ENCODE results near the gene WDFY4.
A peak's percentile ranks its signal among the peaks of the same experiment; 100 is the strongest.
"Not testable (repeated sequence)": the region's sequence is repeated elsewhere in the genome, so short reads cannot be mapped to it uniquely, and the experiment has no call there.

WDFY4 gene, protein sequence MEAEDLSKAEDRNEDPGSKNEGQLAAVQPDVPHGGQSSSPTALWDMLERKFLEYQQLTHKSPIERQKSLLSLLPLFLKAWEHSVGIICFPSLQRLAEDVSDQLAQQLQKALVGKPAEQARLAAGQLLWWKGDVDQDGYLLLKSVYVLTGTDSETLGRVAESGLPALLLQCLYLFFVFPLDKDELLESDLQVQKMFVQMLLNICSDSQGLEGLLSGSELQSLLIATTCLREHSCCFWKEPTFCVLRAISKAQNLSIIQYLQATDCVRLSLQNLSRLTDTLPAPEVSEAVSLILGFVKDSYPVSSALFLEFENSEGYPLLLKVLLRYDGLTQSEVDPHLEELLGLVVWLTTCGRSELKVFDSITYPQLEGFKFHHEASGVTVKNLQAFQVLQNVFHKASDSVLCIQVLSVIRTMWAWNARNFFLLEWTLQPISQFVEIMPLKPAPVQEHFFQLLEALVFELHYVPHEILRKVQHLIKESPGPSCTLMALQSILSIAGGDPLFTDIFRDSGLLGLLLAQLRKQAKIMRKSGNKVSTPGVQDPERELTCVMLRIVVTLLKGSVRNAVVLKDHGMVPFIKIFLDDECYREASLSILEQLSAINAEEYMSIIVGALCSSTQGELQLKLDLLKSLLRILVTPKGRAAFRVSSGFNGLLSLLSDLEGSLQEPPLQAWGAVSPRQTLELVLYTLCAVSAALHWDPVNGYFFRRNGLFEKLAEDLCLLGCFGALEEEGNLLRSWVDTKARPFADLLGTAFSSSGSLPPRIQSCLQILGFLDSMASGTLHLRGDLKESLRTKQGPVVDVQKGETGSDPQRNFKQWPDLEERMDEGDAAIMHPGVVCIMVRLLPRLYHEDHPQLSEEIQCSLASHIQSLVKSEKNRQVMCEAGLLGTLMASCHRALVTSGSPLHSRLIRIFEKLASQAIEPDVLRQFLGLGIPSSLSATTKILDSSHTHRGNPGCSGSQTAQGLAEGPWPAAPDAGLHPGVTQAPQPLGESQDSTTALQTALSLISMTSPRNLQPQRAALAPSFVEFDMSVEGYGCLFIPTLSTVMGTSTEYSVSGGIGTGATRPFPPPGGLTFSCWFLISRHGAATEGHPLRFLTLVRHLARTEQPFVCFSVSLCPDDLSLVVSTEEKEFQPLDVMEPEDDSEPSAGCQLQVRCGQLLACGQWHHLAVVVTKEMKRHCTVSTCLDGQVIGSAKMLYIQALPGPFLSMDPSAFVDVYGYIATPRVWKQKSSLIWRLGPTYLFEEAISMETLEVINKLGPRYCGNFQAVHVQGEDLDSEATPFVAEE (N-terminal part only)

DNA sequence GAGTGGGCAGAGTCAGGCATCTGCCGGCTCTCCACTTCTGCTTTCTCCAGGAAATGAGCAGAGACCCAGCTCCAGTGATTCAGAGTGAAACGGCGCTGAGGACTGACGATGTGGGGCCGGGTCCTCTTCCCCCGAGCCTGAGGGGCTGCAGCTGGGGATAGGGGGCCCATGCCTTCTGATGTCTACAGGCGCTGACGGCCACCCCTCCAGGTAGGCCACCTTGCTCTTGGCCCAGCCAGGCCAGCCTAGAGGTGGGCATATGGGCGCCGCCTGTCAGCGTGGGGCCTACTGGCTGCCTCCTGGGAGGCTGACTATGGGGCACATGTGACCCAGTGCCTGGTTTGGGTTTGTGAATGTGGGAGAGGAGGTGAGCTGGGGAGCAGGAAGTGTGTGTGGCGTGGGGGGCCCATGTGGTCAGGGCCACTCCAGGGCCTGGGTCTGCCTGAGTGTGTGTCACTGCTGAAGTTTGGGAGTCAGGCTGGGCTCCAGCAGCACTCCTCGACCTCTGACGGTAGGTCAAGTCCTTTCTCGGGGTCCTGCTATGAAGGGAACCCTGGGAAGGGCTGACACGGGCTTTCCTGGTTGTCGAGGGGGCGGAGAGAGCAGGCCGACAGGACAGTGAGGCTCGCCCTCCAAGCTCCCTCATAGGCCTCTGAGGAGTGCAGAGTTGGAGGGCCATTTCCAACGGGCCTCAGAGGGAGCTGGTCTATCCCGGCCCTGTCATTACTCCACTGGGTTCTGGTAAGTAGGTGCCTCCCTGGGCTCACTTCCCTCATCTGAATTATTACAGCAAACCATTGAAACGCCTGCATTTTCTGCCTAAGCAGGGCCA lies at the start of gene WDFY4:
Gene WDFY4, plus strand, starts transcription at position 82 of the 832 bp plus-strand sequence. CDS start 24,860 bp downstream, outside the sequence.
- DNase-seq (ENCODE audit: low spot score) = peak; percentile 50

DNA sequence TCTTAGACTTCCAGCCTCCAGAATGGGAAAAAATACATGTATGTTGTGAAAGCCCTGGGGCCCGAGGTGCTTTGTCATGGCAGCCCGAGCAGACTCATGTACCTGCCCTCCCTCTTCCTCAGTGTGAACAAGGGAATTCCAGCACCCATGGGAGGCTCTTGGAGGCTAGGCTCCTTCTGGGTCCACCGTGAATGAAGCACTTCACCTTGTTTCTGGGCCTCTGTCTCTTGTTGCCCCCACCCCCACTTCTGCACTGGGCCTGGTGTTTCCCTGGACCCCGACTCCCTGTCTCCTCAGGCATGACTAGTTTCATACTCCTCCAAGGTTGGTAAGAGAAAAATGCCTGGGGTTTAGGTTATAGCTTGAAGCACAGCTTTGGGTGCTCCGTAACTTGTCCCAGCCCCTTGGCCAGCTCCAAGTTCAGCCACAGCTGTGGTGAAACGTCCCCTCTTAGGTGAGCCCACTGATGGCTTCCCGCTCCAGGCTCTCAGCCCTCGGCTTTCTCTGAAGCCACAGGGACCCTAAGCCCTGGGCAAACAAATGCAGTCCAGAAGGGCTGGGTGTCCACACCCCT lies 49.6 kb upstream of the WDFY4 start:
- no peak for DNase-seq (ENCODE audit: low spot score)

- DNase-seq (ENCODE audit: low spot score) = no peak
Measured at GRCh38 chr10:48636231-48636630, 48.4 kb upstream of the WDFY4 start.

DNA sequence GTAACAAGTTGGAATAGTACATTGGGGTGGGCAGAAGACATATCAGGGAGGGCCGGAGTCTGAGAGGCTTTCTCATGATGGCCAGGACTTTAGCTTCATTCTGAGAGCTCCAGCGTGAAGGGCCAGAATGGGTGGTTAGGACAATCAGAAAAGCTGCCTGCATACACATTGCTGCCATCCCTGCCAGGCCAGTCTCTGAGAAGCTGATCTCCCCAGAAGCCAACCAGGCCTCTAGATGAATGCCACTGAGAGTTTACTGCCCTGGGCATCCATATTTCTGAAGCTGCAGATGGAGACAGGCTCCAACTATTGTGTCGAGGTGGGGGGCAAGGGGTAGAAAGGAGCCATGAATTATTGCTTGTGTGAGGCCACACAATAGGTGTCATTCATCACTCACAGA lies 47.8 kb upstream of the WDFY4 start:
- no peak for DNase-seq (ENCODE audit: low spot score)

- DNase-seq (ENCODE audit: low spot score) = no peak
Measured at GRCh38 chr10:48638158-48638557, 46.5 kb upstream of the WDFY4 start.

DNA sequence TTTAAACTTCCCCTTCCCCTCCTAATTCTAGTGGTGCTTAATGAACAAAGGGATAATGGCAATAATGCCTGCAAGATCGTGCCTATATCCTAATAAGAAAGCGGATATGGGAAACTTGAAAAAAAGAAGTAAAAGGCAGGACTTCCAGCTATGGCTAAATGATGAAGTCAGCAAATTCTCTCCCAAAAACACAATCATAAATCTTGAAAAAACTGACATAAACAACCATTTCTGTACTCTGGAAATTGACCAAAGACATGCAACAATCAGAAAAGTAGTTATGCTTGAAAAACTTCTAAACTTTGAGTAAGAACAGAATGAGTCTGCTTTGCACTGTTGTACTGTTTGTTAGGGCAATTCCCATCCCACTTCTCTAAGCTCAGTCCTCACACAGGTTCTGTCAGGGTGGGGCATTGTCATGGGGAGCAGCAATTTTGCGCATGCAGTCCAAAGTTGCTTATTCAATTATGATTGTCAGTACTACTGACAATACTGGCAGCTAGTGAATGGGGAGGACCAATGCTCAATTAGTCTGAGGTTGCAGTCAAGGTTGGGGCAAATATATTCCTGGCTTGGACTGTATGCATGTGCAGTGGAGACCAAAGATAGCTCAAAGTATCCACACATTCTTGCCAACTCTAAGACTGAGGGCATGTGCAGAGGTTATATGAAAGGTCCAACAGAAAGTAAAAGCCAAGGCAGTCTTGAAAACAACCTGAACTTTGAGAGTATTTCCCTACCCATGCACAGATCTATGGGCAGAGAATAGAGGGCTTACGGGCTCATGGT lies 45.7 kb upstream of the WDFY4 start:
- DNase-seq (ENCODE audit: low spot score) = no peak

GRCh38 chr10:48639632-48640031 lies 45.0 kb upstream of the WDFY4 start:
- DNase-seq (ENCODE audit: low spot score) = no peak

DNA sequence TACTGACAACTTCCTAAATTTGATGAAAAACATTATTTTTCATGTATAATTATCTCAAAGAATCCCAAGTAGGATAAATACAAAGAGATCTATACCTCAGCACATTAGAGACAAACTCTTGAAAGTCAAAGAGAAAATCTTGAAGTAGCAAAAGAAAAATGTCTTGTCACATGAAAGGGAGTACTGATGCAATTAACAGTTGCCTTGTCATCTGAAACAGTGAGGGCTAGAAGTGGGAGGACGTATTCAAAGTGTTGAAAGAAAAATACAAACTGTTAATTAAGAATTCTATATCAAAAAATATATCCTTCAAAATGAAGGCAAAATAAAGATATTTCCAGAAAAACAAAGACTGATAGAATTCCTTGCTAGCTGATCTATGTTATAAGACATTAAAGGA lies 44.3 kb upstream of the WDFY4 start:
- no peak for DNase-seq (ENCODE audit: low spot score)

- DNase-seq (ENCODE audit: low spot score) = not testable (repeated sequence)
Measured at GRCh38 chr10:48641099-48641690, 43.5 kb upstream of the WDFY4 start.

GRCh38 chr10:48645600-48645999 lies 39.1 kb upstream of the WDFY4 start:
- peak; percentile 90 for DNase-seq (ENCODE audit: low spot score)

DNA sequence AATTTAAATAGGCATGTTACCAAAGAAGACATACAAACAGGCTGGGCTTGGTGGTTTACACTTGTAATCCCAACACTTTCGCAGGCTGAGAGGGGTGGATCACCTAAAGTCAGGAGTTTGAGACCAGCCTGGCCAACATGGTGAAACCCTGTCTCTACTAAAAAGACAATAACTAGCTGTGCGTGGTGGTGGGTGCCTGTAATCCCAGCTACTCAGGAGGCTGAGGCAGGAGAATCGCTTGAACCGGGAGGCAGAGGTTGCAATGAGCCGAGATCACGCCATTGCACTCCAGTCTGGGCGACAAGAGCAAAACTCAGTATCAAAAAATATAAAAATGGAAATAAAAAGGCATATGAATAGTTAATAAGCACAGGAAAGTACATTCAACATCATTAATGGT lies 37.6 kb upstream of the WDFY4 start:
- not testable (repeated sequence) for DNase-seq (ENCODE audit: low spot score)

DNA sequence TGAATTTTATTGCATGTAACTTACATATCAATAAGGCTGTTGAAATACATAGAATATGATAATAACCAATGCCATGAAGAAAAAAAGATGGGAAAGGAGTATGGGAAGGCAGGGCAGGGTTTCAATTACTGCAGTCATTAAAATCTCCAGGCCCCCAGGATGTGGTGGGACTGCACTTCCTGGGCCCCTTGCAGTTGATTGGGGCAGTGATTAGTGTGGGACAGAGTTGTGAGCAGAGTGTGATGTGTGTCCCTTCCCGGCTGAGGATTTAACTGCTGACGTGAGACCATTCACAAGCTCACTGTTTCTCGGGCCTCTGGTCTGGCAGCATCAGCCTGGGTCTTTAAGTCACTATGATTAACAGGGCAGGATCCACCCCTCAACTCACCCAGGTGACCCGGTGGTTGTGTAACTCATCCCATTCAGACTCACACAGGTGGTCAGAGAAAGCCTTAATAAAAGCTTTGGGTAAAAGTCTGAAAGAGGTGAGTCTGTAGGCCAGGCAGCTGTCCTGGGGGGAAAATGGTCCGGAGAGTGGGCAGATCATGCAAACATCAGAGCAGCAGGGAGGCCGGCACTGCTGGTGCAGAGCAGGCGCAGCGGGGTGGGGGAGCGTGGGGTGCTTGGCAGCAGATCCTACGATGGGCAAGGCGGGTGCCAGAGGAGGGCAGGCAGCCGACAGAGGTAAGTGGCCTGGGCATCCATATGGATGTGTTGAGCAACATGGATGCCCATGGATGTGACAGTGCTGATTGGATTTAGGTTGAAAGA lies 36.3 kb upstream of the WDFY4 start:
- no peak for DNase-seq (ENCODE audit: low spot score)

GRCh38 chr10:48649349-48649944 lies 35.2 kb upstream of the WDFY4 start:
- DNase-seq (ENCODE audit: low spot score) = peak; percentile 66

- DNase-seq (ENCODE audit: low spot score) = no peak
Measured at GRCh38 chr10:48651293-48651692, 33.4 kb upstream of the WDFY4 start.

DNA sequence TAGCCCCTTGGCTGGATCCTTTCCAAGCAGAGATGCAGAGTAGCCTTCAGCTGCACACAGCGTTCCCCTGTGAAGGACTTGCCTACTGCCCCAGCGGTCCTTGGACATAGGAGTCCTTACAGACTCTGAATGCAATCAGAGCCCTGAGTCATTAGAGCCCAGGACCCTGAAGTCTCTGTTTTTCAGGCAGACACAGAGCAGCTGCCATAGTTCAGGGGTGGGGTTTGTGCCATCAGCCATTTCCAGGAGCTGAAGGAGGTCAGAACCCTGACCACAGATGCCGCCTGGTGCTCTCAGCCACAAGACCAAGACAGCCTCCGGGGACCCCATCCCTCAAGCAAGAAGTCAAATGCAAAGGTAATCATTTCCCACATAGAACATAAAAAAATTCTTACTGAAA lies 32.8 kb upstream of the WDFY4 start:
- DNase-seq (ENCODE audit: low spot score) = no peak

DNA sequence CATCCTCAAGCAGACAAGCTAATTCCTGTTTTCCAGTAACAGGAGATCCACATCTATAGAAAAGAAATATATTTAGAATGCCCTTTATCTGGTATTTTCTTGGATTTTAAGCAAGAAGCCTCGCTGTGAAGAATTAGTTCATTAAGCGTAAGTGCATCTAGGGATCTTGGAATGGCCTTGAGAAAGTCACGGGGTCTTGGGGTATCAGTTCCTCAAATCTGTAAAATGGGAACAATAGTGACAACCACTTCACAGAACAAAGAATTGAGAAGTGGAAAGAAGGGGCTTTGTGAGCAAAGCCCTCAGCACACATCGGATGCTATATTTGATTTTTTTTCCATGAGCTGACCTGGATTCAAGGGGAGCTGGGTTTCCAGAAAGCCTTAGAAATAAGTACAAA lies 32.3 kb upstream of the WDFY4 start:
- no peak for DNase-seq (ENCODE audit: low spot score)

DNA sequence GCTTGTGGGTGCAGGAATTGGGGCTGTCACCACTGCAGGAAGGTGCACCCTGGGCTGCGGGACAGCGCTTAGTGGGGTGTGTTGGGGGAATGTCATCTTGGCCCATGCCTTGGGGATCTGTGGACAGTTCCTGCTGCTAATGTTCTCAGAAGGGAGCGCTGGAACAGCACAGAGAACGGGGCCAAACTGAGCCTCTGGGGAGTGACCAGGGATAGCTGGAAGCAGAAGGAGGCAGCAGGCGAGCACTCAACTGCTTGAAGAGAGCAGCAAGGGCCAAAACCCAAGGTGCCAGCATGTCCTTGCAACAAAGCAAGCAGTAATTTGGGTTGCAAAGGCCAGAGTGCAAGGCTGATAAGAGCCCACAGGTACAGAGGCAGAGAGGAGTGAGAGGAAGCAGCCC lies 31.3 kb upstream of the WDFY4 start:
- DNase-seq (ENCODE audit: low spot score) = no peak

DNA sequence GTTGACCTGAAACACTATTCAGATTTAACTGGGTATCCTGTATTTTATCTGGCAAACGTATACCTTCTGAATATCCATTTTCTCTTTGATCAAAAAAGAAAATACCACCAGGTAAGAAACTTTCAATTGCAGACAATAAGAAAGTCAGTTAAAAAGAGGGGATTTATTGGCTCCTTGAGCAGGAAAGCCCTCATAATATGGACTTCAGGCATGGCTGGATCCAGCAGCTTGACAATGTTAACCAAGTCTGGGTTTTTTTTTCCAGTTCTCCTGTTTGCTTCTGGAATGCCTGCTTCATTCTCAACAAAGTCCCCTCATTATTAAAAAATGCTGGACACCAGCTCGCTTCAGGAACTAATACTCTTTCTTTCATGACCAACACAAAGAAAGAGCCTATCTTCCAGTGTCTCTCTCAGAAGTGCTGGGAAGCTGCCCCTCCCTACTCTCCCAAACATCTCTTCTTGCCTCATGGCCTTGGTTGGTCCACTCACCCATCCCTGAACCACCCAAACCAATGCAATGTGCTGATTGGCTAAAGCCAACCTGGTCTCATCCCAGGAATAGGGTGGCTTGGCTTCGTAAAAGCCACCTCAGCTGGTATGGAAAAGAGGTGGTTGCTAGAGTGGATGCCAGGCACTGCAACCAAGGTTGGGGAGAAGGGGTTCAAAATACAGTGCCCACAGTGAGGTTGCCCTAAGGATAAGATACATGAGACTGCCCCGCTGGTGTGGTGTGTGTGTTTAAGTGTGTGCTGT lies 30.6 kb upstream of the WDFY4 start:
- no peak for DNase-seq (ENCODE audit: low spot score)

All from pons (tissue), 1 donor.